Fibroblast of lung (primary cell): ENCODE measurements around the gene RNF224. TPM values are rescaled to one million over a fixed set of nuclear protein-coding genes. Genes with fewer than 3 reads are reported as not detected.

Experiments used
- DNase-seq, 2 donors: peaks; one replicate each; pipeline versions ENCODE4 v3.0.0 to v3.0.0-alpha.2; 2010; ENCODE audit warnings: low read depth in 2 of 2
- H2AFZ ChIP-seq: 2 replicates; pipeline ENCODE4 v1.5.1; 2012; ENCODE audit warnings: low read length, control low read depth, inconsistent platforms
- H3K27ac ChIP-seq: 2 replicates; pipeline ENCODE4 v1.5.1; 2011; ENCODE audit warnings: low read length, control low read depth; ENCODE audit not compliant: insufficient read depth
- H3K27me3 ChIP-seq: 2 replicates; pipeline ENCODE4 v1.5.1; 2011; ENCODE audit warnings: mild to moderate bottlenecking, low read length; ENCODE audit not compliant: control insufficient read depth, insufficient read depth
- H3K36me3 ChIP-seq: 2 replicates; pipeline ENCODE4 v1.5.1; 2011; ENCODE audit warnings: low read length; ENCODE audit not compliant: control insufficient read depth, insufficient read depth
- H3K4me1 ChIP-seq: 2 replicates; pipeline ENCODE4 v1.5.1; 2011; ENCODE audit warnings: low read length; ENCODE audit not compliant: control insufficient read depth, insufficient read depth; ENCODE audit errors: extremely low read depth
- H3K4me2 ChIP-seq: 2 replicates; pipeline ENCODE4 v1.5.1; 2011; ENCODE audit warnings: low read length, control low read depth; ENCODE audit not compliant: insufficient read depth; ENCODE audit errors: extremely low read depth
- H3K4me3 ChIP-seq, 4 experiments: fragments of 200-600 bp in 1 of 4; sonication (generic) in 1 of 4; replicated peaks in 1 of 4; 2 replicates each; pipeline ENCODE4 v1.5.1; 2011 to 2016; ENCODE audit warnings: low read length in 4 of 4, low read depth in 3 of 4, mild to moderate bottlenecking in 3 of 4, control low read depth in 2 of 4, inconsistent platforms in 1 of 4, mixed read lengths in 1 of 4; ENCODE audit not compliant: insufficient read depth in 1 of 4; ENCODE audit errors: control extremely low read depth in 1 of 4
- H3K79me2 ChIP-seq: 2 replicates; pipeline ENCODE4 v1.5.1; 2012; ENCODE audit warnings: mild to moderate bottlenecking, low read length, inconsistent platforms; ENCODE audit not compliant: control insufficient read depth, insufficient read depth
- H3K9ac ChIP-seq: 2 replicates; pipeline ENCODE4 v1.5.1; 2011; ENCODE audit warnings: mild to moderate bottlenecking, low read length, control low read depth; ENCODE audit not compliant: insufficient read depth
- H3K9me3 ChIP-seq: 2 replicates; pipeline ENCODE4 v1.5.1; 2012; ENCODE audit warnings: low read depth, low read length; ENCODE audit not compliant: control insufficient read depth, insufficient read depth
- H4K20me1 ChIP-seq: 2 replicates; pipeline ENCODE4 v1.5.1; 2011; ENCODE audit warnings: low read length; ENCODE audit not compliant: control insufficient read depth, insufficient read depth; ENCODE audit errors: extremely low read depth
- EZH2 ChIP-seq: IDR thresholded peaks from 2 replicates; pipeline ENCODE4 v1.5.1; 2012; ENCODE audit warnings: low read length, control low read depth, mild to moderate bottlenecking; ENCODE audit errors: missing control alignments
- polyA plus RNA-seq, 2 donors: library from polyadenylated mRNA; depleted of rRNA in 1 of 2; stranded (reverse) in 1 of 2; unstranded in 1 of 2; fragments of >200 nt; gene quantifications; 2 replicates each; pipeline ENCODE4 v1.2.1, GENCODE V29; 2011 to 2012; ENCODE audit warnings: missing spikeins in 1 of 2
- total RNA-seq: library from RNA; depleted of rRNA; stranded (reverse); fragments of >200 nt; gene quantifications from 2 replicates; pipeline ENCODE4 v1.2.1, GENCODE V29; 2014
- TF ChIP-seq, protein P1 (sequence below), 2 donors: IDR thresholded peaks in 1 of 2; conservative IDR thresholded peaks in 1 of 2; 1 replicate in 1 of 2; 2 replicates in 1 of 2; pipeline ENCODE4 v1.5.1; 2011 to 2012; ENCODE audit warnings: low read length in 2 of 2, control low read depth in 1 of 2, inconsistent platforms in 1 of 2, low read depth in 1 of 2, mild to moderate bottlenecking in 1 of 2

The RNF224 gene
- total and polyA plus RNA-seq, 2 donors (not counting 1 experiment from before 2014, with no cell fraction given): under 0.01 TPM; not detected in 1

DNA sequence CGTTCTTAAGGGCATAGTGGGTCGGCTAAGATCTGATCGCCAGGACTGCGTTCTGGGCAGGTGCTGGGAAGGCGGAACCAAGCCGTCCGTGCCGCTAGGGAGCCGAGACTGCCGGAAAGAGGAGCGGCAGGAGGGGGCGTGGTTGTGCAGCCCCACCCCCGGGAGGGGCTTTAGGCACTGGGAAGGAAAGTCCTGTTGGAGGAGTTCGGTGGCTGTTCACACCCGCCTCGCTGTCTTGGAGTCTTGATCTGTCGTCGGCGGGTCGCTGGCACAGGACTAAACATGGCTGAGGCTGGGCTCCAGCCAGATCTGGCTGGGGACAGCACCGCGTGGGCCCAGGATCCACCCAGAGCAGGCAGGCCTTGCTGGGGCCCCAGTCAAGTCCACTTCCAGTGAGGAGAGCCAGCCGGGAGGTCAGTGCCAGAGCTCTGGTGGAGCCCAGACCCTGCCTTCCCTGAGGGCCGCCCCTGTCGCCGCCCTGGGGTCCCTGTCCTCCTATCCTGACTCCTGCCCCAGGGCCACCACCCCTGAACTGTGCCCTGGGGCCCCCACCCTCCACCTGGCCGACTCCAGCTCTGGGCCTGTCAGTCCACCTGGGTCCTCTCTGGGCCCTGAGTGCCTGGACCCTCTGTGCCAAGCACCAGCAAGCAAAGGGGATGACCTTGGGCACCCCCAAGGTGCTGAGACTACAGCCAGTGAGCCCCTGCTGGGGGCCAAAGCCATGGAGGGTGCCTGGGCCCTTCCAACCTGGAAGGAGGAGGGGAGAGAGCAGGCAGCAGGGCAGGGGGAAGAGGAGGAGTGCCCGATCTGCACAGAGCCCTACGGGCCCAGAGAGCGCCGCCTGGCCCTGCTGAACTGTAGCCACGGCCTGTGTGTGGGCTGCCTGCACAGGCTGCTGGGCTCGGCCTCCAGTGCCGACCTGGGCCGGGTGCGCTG lies 9.8 kb upstream of the RNF224 start:
- Histone ChIP-seq H3K4me2 (no peak overlapping the region), H3K4me3 (peak overlapping the region in 1 of 4 experiments; percentile 22), H3K27me3 (no peaks in the 10 kb centered on the region), H2AFZ (no peak overlapping the region), H3K27ac (no peak overlapping the region), H3K36me3 (peaks cover 18% of the 10 kb centered on the region), H3K79me2 (no peaks in the 10 kb centered on the region), H3K9me3 (no peaks in the 10 kb centered on the region), H3K9ac (no peak overlapping the region), H3K4me1 (peaks cover 5% of the 10 kb centered on the region), H4K20me1 (no peaks in the 10 kb centered on the region)
- DNase-seq: no peak
- TF ChIP-seq, protein P1, sequence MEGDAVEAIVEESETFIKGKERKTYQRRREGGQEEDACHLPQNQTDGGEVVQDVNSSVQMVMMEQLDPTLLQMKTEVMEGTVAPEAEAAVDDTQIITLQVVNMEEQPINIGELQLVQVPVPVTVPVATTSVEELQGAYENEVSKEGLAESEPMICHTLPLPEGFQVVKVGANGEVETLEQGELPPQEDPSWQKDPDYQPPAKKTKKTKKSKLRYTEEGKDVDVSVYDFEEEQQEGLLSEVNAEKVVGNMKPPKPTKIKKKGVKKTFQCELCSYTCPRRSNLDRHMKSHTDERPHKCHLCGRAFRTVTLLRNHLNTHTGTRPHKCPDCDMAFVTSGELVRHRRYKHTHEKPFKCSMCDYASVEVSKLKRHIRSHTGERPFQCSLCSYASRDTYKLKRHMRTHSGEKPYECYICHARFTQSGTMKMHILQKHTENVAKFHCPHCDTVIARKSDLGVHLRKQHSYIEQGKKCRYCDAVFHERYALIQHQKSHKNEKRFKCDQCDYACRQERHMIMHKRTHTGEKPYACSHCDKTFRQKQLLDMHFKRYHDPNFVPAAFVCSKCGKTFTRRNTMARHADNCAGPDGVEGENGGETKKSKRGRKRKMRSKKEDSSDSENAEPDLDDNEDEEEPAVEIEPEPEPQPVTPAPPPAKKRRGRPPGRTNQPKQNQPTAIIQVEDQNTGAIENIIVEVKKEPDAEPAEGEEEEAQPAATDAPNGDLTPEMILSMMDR (conservative IDR thresholded peaks at IDR 0.05 in 1 of 2, IDR thresholded peaks at IDR 0.05 in 1 of 2; ENCODE audit: low read depth in 1 of 2, low read length in 2 of 2): no peak
- TF ChIP-seq EZH2: no peak

GRCh38 chr9:137218212-137218753 lies 9.0 kb upstream of the RNF224 start:
- H3K4me2 ChIP-seq: no peak overlapping the region
- H3K79me2 ChIP-seq: no peaks in the 10 kb centered on the region
- no peak overlapping the region for H3K27ac ChIP-seq
- no peaks in the 10 kb centered on the region for H3K27me3 ChIP-seq
- no peak overlapping the region for H2AFZ ChIP-seq
- no peak for TF ChIP-seq EZH2
- TF ChIP-seq, protein P1 (conservative IDR thresholded peaks at IDR 0.05 in 1 of 2, IDR thresholded peaks at IDR 0.05 in 1 of 2; ENCODE audit: low read depth in 1 of 2, low read length in 2 of 2): no peak
- H3K9me3 ChIP-seq: no peaks in the 10 kb centered on the region
- no peak for DNase-seq
- no peaks in the 10 kb centered on the region for H4K20me1 ChIP-seq
- no peak overlapping the region for H3K9ac ChIP-seq
- H3K36me3 ChIP-seq: peaks cover 13% of the 10 kb centered on the region
- H3K4me1 ChIP-seq: peaks cover 8% of the 10 kb centered on the region
- no peak overlapping the region for H3K4me3 ChIP-seq

GRCh38 chr9:137218754-137219271 lies 8.5 kb upstream of the RNF224 start:
- H4K20me1 ChIP-seq: no peaks in the 10 kb centered on the region
- TF ChIP-seq, protein P1 (conservative IDR thresholded peaks at IDR 0.05 in 1 of 2, IDR thresholded peaks at IDR 0.05 in 1 of 2; ENCODE audit: low read depth in 1 of 2, low read length in 2 of 2): no peak
- no peak for TF ChIP-seq EZH2
- H3K27me3 ChIP-seq: no peaks in the 10 kb centered on the region
- H3K4me2 ChIP-seq: peak overlapping the region; percentile 25
- no peak overlapping the region for H3K9ac ChIP-seq
- H3K36me3 ChIP-seq: peaks cover 11% of the 10 kb centered on the region
- H2AFZ ChIP-seq: no peak overlapping the region
- H3K79me2 ChIP-seq: no peaks in the 10 kb centered on the region
- no peak overlapping the region for H3K27ac ChIP-seq
- peaks cover 8% of the 10 kb centered on the region for H3K4me1 ChIP-seq
- H3K9me3 ChIP-seq: no peaks in the 10 kb centered on the region
- no peak overlapping the region for H3K4me3 ChIP-seq
- peak in 1 of 2 donors; percentile 45 for DNase-seq
